Astrocyte (in vitro differentiated cells and primary cell): ENCODE data around the gene TRPV6. TPM values are rescaled to one million over a fixed set of nuclear protein-coding genes. Genes with fewer than 3 reads are reported as not detected.

ENCODE experiments used
- DNase-seq: peaks from one replicate; pipeline ENCODE4 v3.0.0-alpha.2; 2010; ENCODE audit warnings: low read depth
- FAIRE-seq: peaks from 2 replicates; lab custom pipeline; 2011; peaks lifted over from hg19 to GRCh38; lab: Jason Lieb, UNC
- H2AFZ ChIP-seq: 2 replicates; pipeline ENCODE4 v1.6.0; 2012; ENCODE audit warnings: low read depth, low read length, inconsistent platforms
- H3K27ac ChIP-seq: 2 replicates; pipeline ENCODE4 v1.5.1; 2011; ENCODE audit warnings: low read depth, low read length, inconsistent platforms
- H3K27me3 ChIP-seq: 2 replicates; pipeline ENCODE4 v1.6.0; 2011; ENCODE audit warnings: low read length, inconsistent platforms; ENCODE audit not compliant: insufficient read depth
- H3K36me3 ChIP-seq: 2 replicates; pipeline ENCODE4 v1.5.1; 2011; ENCODE audit warnings: low read length, inconsistent platforms; ENCODE audit not compliant: insufficient read depth
- H3K4me1 ChIP-seq: 2 replicates; pipeline ENCODE4 v1.5.1; 2011; ENCODE audit warnings: low read length, inconsistent platforms; ENCODE audit not compliant: insufficient read depth
- H3K4me2 ChIP-seq: 2 replicates; pipeline ENCODE4 v1.6.0; 2012; ENCODE audit warnings: low read length, inconsistent platforms
- H3K4me3 ChIP-seq: 2 replicates; pipeline ENCODE4 v1.5.1; 2011; ENCODE audit warnings: low read depth, mild to moderate bottlenecking, low read length, inconsistent platforms; ENCODE audit not compliant: insufficient read depth
- H3K79me2 ChIP-seq: 2 replicates; pipeline ENCODE4 v1.6.0; 2012; ENCODE audit warnings: mild to moderate bottlenecking, low read length, inconsistent platforms; ENCODE audit not compliant: insufficient read depth
- H3K9ac ChIP-seq: 2 replicates; pipeline ENCODE4 v1.6.0; 2012; ENCODE audit warnings: mild to moderate bottlenecking, low read length, inconsistent platforms
- H3K9me3 ChIP-seq: 2 replicates; pipeline ENCODE4 v1.5.1; 2012; ENCODE audit warnings: low read depth, mild to moderate bottlenecking, low read length, inconsistent platforms; ENCODE audit not compliant: insufficient read depth
- H4K20me1 ChIP-seq: 2 replicates; pipeline ENCODE4 v1.6.0; 2012; ENCODE audit warnings: low read length, inconsistent platforms; ENCODE audit not compliant: insufficient read depth
- H3K27ac Mint-ChIP-seq: one replicate; pipeline ENCODE4 v1.8.0; 2021; ENCODE audit warnings: mild to moderate bottlenecking, mixed read lengths; ENCODE audit not compliant: unreplicated experiment
- H3K27me3 Mint-ChIP-seq: one replicate; pipeline ENCODE4 v1.8.0; 2021; ENCODE audit warnings: low read depth, mixed read lengths; ENCODE audit not compliant: unreplicated experiment
- H3K36me3 Mint-ChIP-seq: one replicate; pipeline ENCODE4 v1.8.0; 2021; ENCODE audit warnings: low read depth, mixed read lengths; ENCODE audit not compliant: unreplicated experiment
- H3K4me1 Mint-ChIP-seq: one replicate; pipeline ENCODE4 v1.8.0; 2021; ENCODE audit warnings: low read depth, mixed read lengths; ENCODE audit not compliant: unreplicated experiment
- H3K4me3 Mint-ChIP-seq: one replicate; pipeline ENCODE4 v1.8.0; 2021; ENCODE audit warnings: mild to moderate bottlenecking, moderate library complexity, mixed read lengths; ENCODE audit not compliant: unreplicated experiment
- H3K9me3 Mint-ChIP-seq: one replicate; pipeline ENCODE4 v1.8.0; 2021; ENCODE audit warnings: mild to moderate bottlenecking, mixed read lengths; ENCODE audit not compliant: unreplicated experiment
- EZH2 ChIP-seq: IDR thresholded peaks from 2 replicates; pipeline ENCODE4 v1.6.1; 2012; ENCODE audit warnings: mild to moderate bottlenecking, low read length, inconsistent platforms; ENCODE audit not compliant: insufficient read depth
- total RNA-seq: library from RNA; stranded (reverse); gene quantifications from 2 replicates; pipeline ENCODE4 v1.2.1, GENCODE V29; 2021
- TF ChIP-seq, protein P1 (sequence below): IDR thresholded peaks from 2 replicates; pipeline ENCODE4 v1.5.1; 2011; ENCODE audit warnings: low read depth, mild to moderate bottlenecking, inconsistent platforms, low read length, moderate library complexity; ENCODE audit not compliant: insufficient read depth

Gene TRPV6
- total RNA-seq, 1 donor from 2014 or later = 0.14 TPM

DNA sequence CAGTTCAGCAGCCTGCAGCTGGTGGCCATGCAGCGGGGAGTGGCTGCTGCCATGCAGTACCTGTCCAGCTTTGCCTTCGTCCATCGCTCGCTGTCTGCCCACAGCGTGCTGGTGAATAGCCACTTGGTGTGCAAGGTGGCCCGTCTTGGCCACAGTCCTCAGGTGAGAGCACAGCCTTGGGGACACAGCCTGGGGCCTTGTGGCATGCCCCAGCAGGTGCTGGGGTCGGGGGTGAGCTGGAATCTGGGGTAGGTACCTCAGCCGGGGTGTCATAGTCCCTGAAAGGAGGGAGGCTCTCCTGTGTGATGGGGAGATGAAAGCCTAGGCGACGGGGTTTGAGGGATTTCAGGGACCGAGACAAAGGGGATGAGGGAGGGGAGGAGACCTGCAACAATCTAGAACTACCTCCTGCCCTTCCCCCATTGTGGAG is 16.5 kb downstream of the TRPV6 start:
- peaks cover 18% of the 10 kb centered on the region for H3K27me3 Mint-ChIP-seq
- H3K9me3 Mint-ChIP-seq = no peaks in the 10 kb centered on the region
- no peak for TF ChIP-seq EZH2
- TF ChIP-seq, protein P1, sequence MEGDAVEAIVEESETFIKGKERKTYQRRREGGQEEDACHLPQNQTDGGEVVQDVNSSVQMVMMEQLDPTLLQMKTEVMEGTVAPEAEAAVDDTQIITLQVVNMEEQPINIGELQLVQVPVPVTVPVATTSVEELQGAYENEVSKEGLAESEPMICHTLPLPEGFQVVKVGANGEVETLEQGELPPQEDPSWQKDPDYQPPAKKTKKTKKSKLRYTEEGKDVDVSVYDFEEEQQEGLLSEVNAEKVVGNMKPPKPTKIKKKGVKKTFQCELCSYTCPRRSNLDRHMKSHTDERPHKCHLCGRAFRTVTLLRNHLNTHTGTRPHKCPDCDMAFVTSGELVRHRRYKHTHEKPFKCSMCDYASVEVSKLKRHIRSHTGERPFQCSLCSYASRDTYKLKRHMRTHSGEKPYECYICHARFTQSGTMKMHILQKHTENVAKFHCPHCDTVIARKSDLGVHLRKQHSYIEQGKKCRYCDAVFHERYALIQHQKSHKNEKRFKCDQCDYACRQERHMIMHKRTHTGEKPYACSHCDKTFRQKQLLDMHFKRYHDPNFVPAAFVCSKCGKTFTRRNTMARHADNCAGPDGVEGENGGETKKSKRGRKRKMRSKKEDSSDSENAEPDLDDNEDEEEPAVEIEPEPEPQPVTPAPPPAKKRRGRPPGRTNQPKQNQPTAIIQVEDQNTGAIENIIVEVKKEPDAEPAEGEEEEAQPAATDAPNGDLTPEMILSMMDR = no peak

DNA sequence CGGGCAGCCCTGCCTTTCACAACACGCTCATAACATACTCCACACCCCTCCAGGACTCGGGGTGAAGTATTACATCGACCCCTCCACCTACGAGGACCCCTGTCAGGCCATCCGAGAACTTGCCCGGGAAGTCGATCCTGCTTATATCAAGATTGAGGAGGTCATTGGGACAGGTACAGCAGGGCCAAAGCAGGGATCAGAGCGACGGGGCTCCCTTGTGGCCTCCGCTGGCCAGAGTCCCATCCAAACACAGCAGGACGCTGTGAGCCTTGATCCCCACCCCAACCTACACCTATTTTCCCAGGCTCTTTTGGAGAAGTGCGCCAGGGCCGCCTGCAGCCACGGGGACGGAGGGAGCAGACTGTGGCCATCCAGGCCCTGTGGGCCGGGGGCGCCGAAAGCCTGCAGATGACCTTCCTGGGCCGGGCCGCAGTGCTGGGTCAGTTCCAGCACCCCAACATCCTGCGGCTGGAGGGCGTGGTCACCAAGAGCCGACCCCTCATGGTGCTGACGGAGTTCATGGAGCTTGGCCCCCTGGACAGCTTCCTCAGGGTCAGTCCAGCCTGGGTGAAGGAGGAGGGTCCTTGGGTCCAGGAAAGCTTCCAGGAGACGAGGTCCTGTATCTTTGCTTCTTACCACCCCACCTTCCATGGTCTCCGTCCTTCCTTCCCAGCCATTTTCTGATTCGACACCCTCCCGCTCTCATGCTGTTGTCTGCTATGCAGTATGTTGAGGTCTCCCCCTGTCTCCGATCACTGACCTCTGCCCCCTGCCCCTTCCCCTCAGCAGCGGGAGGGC is 17.2 kb downstream of the TRPV6 start:
- Histone ChIP-seq H3K4me3 (no peak overlapping the region), H3K9ac (no peak overlapping the region), H3K36me3 (no peaks in the 10 kb centered on the region), H4K20me1 (no peaks in the 10 kb centered on the region), H3K79me2 (no peaks in the 10 kb centered on the region), H3K27me3 (no peaks in the 10 kb centered on the region), H3K4me1 (no peaks in the 10 kb centered on the region), H3K4me2 (no peak overlapping the region), H3K27ac (no peak overlapping the region), H3K9me3 (no peaks in the 10 kb centered on the region), H2AFZ (no peak overlapping the region)
- Mint-ChIP-seq H3K4me1 (no peaks in the 10 kb centered on the region), H3K9me3 (no peaks in the 10 kb centered on the region), H3K36me3 (peaks cover 2% of the 10 kb centered on the region), H3K4me3 (no peak overlapping the region), H3K27ac (no peak overlapping the region), H3K27me3 (peaks cover 19% of the 10 kb centered on the region)
- FAIRE-seq = no peak
- DNase-seq = no peak
- TF ChIP-seq, protein P1 = no peak
- no peak for TF ChIP-seq EZH2

More for the DNA sequence above, 16.5 kb downstream of the TRPV6 start:
- Histone ChIP-seq H2AFZ (no peak overlapping the region), H3K4me2 (no peak overlapping the region), H3K4me1 (no peaks in the 10 kb centered on the region), H3K79me2 (no peaks in the 10 kb centered on the region), H3K9ac (no peak overlapping the region), H3K4me3 (no peak overlapping the region), H3K36me3 (no peaks in the 10 kb centered on the region), H3K27ac (no peak overlapping the region), H3K9me3 (no peaks in the 10 kb centered on the region), H4K20me1 (no peaks in the 10 kb centered on the region), H3K27me3 (no peaks in the 10 kb centered on the region)
- no peak for FAIRE-seq
- H3K27ac Mint-ChIP-seq = no peak overlapping the region
- DNase-seq = no peak
- peaks cover 5% of the 10 kb centered on the region for H3K36me3 Mint-ChIP-seq
- no peak overlapping the region for H3K4me3 Mint-ChIP-seq
- no peaks in the 10 kb centered on the region for H3K4me1 Mint-ChIP-seq
